OCI-LY7 (cell line): Measurements from ENCODE around the gene MCM10. TPM values are rescaled to one million over a fixed set of nuclear protein-coding genes. Genes with fewer than 3 reads are reported as not detected.

Experiments used
- BruUV-seq: library from RNA; stranded (reverse); fragments of 400-500 nt; replicated peaks from 2 replicates; lab custom pipeline; 2021; lab: Mats Ljungman, UMichigan
- CTCF ChIA-PET: fragments of 300-600 bp; sonication (Branson Sonifier 250); formaldehyde crosslinking; loops from one replicate; lab custom pipeline; 2022; ENCODE audit warnings: antibody characterized with exemption; ENCODE audit not compliant: unreplicated experiment; lab: Charles Lee
- POLR2A ChIA-PET: fragments of 300-600 bp; sonication (Branson Sonifier 250); formaldehyde crosslinking; loops from one replicate; lab custom pipeline; 2022; ENCODE audit warnings: antibody characterized with exemption; lab: Charles Lee
- DNase-seq: peaks from one replicate; pipeline ENCODE4 v3.0.0-alpha.2; 2015; ENCODE audit warnings: low spot score
- H2AFZ ChIP-seq: fragments of 200-600 bp; sonication (generic), shearing (Covaris generic); 2 replicates; pipeline ENCODE4 v1.6.1; 2014; ENCODE audit warnings: mild to moderate bottlenecking, antibody characterized with exemption, low read length, moderate library complexity
- H3K27ac ChIP-seq: fragments of 200-600 bp; sonication (generic); 2 replicates; pipeline ENCODE4 v1.5.1; 2014; ENCODE audit warnings: mixed run types, low read depth, mild to moderate bottlenecking, moderate library complexity, low read length, inconsistent platforms; ENCODE audit not compliant: poor library complexity, severe bottlenecking
- H3K36me3 ChIP-seq: fragments of 200-600 bp; sonication (generic); 2 replicates; pipeline ENCODE4 v1.6.1; 2014; ENCODE audit warnings: mild to moderate bottlenecking, antibody characterized with exemption, low read length, moderate library complexity, mixed read lengths; ENCODE audit not compliant: insufficient read depth
- H3K4me1 ChIP-seq: fragments of 200-600 bp; sonication (generic); 2 replicates; pipeline ENCODE4 v1.5.1; 2014; ENCODE audit warnings: mild to moderate bottlenecking, low read length; ENCODE audit not compliant: insufficient read depth, poor library complexity, severe bottlenecking
- H3K4me2 ChIP-seq: fragments of 200-600 bp; sonication (generic); 2 replicates; pipeline ENCODE4 v1.6.1; 2014; ENCODE audit warnings: mild to moderate bottlenecking, low read length
- H3K4me3 ChIP-seq: fragments of 200-600 bp; sonication (generic); 2 replicates; pipeline ENCODE4 v1.5.1; 2014; ENCODE audit warnings: mild to moderate bottlenecking, low read depth, low read length; ENCODE audit not compliant: poor library complexity, severe bottlenecking
- H3K79me2 ChIP-seq: fragments of 200-600 bp; sonication (generic); 2 replicates; pipeline ENCODE4 v1.6.1; 2016; ENCODE audit warnings: low read depth, mild to moderate bottlenecking, low read length, moderate library complexity, mixed read lengths; ENCODE audit not compliant: insufficient read depth
- H3K9me2 ChIP-seq: fragments of 200-600 bp; sonication (generic); 2 replicates; pipeline ENCODE4 v1.6.1; 2016; ENCODE audit warnings: mild to moderate bottlenecking, low read length, mixed read lengths; ENCODE audit not compliant: insufficient read depth
- H3K9me3 ChIP-seq: fragments of 200-600 bp; sonication (generic); 2 replicates; pipeline ENCODE4 v1.6.1; 2014; ENCODE audit warnings: mild to moderate bottlenecking, mixed run types, low read length, mixed read lengths
- H4K20me1 ChIP-seq: fragments of 200-600 bp; sonication (generic); 2 replicates; pipeline ENCODE4 v1.6.1; 2014; ENCODE audit warnings: mild to moderate bottlenecking, antibody characterized with exemption, low read length, moderate library complexity, mixed read lengths; ENCODE audit not compliant: insufficient read depth
- CTCF ChIP-seq: fragments of 200-600 bp; sonication (generic); conservative IDR thresholded peaks from 2 replicates; pipeline ENCODE4 v1.5.1; 2014; ENCODE audit warnings: mild to moderate bottlenecking, antibody characterized with exemption, low read length, moderate library complexity, mixed read lengths
- EZH2phosphoT487 ChIP-seq: fragments of 200-600 bp; sonication (generic); IDR thresholded peaks from 2 replicates; pipeline ENCODE4 v1.6.1; 2018; ENCODE audit warnings: low read depth, borderline replicate concordance, mild to moderate bottlenecking, mixed run types, antibody characterized with exemption, low read length, moderate library complexity, mixed read lengths
- intact Hi-C: fragments of 100-400 bp; cut with micrococcal nuclease; formaldehyde crosslinking; loops from one replicate; pipeline ENCODE4 v1.10.0; 2022; ENCODE audit not compliant: unreplicated experiment
- total RNA-seq, 2 experiments: library from RNA; depleted of rRNA in 1 of 2; stranded (reverse); fragments of >200 nt in 1 of 2; shearing (Covaris generic) in 1 of 2; gene quantifications; 2 replicates each; pipeline ENCODE4 v1.2.3, GENCODE V29; 2014 to 2022

The MCM10 gene
- total RNA-seq, 2 experiments from 2014 or later = 56.9 to 96.4 TPM

GRCh38 chr10:13247246-13247645, 85.9 kb downstream of the MCM10 start:
- H3K4me3 ChIP-seq = no peak overlapping the region
- CTCF ChIA-PET = no interaction called here
- TF ChIP-seq EZH2phosphoT487 (no peak), CTCF (no peak)
- intact Hi-C loops = no loop called here
- no peaks in the 10 kb centered on the region for H3K36me3 ChIP-seq
- H3K27ac ChIP-seq = no peak overlapping the region
- peaks cover 2% of the 10 kb centered on the region for H3K4me1 ChIP-seq
- DNase-seq = no peak
- POLR2A ChIA-PET = interaction anchor here (0.5 kb wide), 1 partner anchor 117 kb away, joined by 5 read pairs; no protein-coding TSS in a partner anchor
- no peak overlapping the region for H3K4me2 ChIP-seq
- no peaks in the 10 kb centered on the region for H3K79me2 ChIP-seq
- H3K9me2 ChIP-seq = no peaks in the 10 kb centered on the region
- H3K9me3 ChIP-seq = no peaks in the 10 kb centered on the region
- H2AFZ ChIP-seq = no peak overlapping the region
- no peaks in the 10 kb centered on the region for H4K20me1 ChIP-seq
- BruUV-seq = no TSS peak

- CTCF ChIA-PET = no interaction called here
- Histone ChIP-seq H3K36me3 (no peaks in the 10 kb centered on the region), H2AFZ (no peak overlapping the region), H3K4me2 (no peak overlapping the region), H3K9me2 (no peaks in the 10 kb centered on the region), H4K20me1 (no peaks in the 10 kb centered on the region), H3K27ac (no peak overlapping the region), H3K79me2 (no peaks in the 10 kb centered on the region), H3K4me3 (no peak overlapping the region), H3K9me3 (no peaks in the 10 kb centered on the region), H3K4me1 (peaks cover 7% of the 10 kb centered on the region)
- DNase-seq = no peak
- BruUV-seq = no TSS peak
- POLR2A ChIA-PET = interaction anchor here (0.5 kb wide), 1 partner anchor 118 kb away, joined by 5 read pairs; no protein-coding TSS in a partner anchor
- TF ChIP-seq CTCF (no peak), EZH2phosphoT487 (no peak)
- intact Hi-C loops = no loop called here
These were observed 86.4 kb downstream of the MCM10 start for GRCh38 chr10:13247784-13248183.

- Histone ChIP-seq H3K79me2 (no peaks in the 10 kb centered on the region), H3K4me3 (no peak overlapping the region), H3K9me3 (no peaks in the 10 kb centered on the region), H3K4me2 (no peak overlapping the region), H3K36me3 (no peaks in the 10 kb centered on the region), H3K27ac (no peak overlapping the region), H2AFZ (no peak overlapping the region), H4K20me1 (no peaks in the 10 kb centered on the region), H3K9me2 (no peaks in the 10 kb centered on the region), H3K4me1 (peaks cover 14% of the 10 kb centered on the region)
- intact Hi-C loops = no loop called here
- ChIA-PET CTCF (interaction anchor here (1.1 kb wide), 1 partner anchor 16 kb away, joined by 3 read pairs; no protein-coding TSS in a partner anchor), POLR2A (interaction anchor here (1.5 kb wide), 1 partner anchor 22 kb away, joined by 5 read pairs; no protein-coding TSS in a partner anchor)
- TF ChIP-seq EZH2phosphoT487 (no peak), CTCF (no peak)
- no TSS peak for BruUV-seq
- DNase-seq = no peak
These were observed 92.4 kb downstream of the MCM10 start for GRCh38 chr10:13253726-13254125.
